ENCODE results near the gene RARA. TPM values are rescaled to one million over a fixed set of nuclear protein-coding genes. Genes with fewer than 3 reads are reported as not detected.

RARA gene
- total RNA-seq, 1 experiment from 2014 or later: 21.8 TPM

- ChIA-PET POLR2A (ENCODE audit: unreplicated experiment) (no interaction called here), CTCF (interaction anchor here (0.6 kb wide), 1 partner anchor 1681 kb away, joined by 3 read pairs; no protein-coding TSS in a partner anchor)
- no peak for DNase-seq
- no peak overlapping the region for H3K4me3 ChIP-seq
- H3K9me2 ChIP-seq (ENCODE audit: insufficient read depth): no peaks in the 10 kb centered on the region
- intact Hi-C loops (cut with micrococcal nuclease; ENCODE audit: unreplicated experiment): no loop called here
- peak overlapping the region; percentile 17 for H3K4me2 ChIP-seq
- H2AFZ ChIP-seq: no peak overlapping the region
- H3K27ac ChIP-seq: no peak overlapping the region
- H3K9me3 ChIP-seq (ENCODE audit: insufficient read depth, low read depth): no peaks in the 10 kb centered on the region
- TF ChIP-seq EZH2 (IDR thresholded peaks at IDR 0.05; ENCODE audit: low read depth): no peak
- TF ChIP-seq, protein P1, sequence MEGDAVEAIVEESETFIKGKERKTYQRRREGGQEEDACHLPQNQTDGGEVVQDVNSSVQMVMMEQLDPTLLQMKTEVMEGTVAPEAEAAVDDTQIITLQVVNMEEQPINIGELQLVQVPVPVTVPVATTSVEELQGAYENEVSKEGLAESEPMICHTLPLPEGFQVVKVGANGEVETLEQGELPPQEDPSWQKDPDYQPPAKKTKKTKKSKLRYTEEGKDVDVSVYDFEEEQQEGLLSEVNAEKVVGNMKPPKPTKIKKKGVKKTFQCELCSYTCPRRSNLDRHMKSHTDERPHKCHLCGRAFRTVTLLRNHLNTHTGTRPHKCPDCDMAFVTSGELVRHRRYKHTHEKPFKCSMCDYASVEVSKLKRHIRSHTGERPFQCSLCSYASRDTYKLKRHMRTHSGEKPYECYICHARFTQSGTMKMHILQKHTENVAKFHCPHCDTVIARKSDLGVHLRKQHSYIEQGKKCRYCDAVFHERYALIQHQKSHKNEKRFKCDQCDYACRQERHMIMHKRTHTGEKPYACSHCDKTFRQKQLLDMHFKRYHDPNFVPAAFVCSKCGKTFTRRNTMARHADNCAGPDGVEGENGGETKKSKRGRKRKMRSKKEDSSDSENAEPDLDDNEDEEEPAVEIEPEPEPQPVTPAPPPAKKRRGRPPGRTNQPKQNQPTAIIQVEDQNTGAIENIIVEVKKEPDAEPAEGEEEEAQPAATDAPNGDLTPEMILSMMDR (conservative IDR thresholded peaks at IDR 0.05): no peak
- H3F3A ChIP-seq (ENCODE audit: insufficient read depth, low read depth): peaks cover 6% of the 10 kb centered on the region; the same call in 1 of the 2 replicates
- H3K4me1 ChIP-seq (replicated peaks; ENCODE audit: insufficient read depth): peaks cover 36% of the 10 kb centered on the region
- H3K27me3 ChIP-seq (ENCODE audit: insufficient read depth, low read depth): no peaks in the 10 kb centered on the region
- peaks cover 7% of the 10 kb centered on the region; the same call in 1 of the 2 replicates for H4K20me1 ChIP-seq (ENCODE audit: insufficient read depth)
- BruUV-seq (replicated peaks): no TSS peak
- H3K79me2 ChIP-seq (ENCODE audit: low read depth): peaks cover 42% of the 10 kb centered on the region
- H3K36me3 ChIP-seq (ENCODE audit: low read depth): no peaks in the 10 kb centered on the region
These were observed 24.9 kb downstream of the RARA start for GRCh38 chr17:40333781-40334448.

DNA sequence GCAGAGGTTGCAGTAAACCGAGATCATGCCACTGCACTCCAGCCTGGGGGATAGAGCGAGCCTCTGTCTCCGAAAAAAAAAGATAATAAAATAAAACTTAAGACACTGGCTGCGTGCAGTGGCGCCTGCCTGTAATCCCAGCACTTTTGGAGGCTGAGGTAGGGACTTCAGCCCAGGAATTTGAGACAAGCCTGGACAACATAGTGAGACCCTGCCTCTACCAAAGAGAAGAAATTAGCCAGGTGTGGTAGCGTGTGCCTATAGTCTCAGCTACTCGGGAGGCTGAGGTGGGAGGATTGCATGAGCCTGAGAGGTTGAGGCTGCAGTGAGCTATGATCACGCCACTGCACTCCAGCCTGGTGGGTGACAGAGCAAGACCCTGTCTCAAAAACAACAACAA, 26.6 kb downstream of the RARA start:
- ChIA-PET CTCF (no interaction called here), POLR2A (ENCODE audit: unreplicated experiment) (interaction anchor here (0.7 kb wide), 1 partner anchor 678 kb away, joined by 5 read pairs; no protein-coding TSS in a partner anchor)
- no peaks in the 10 kb centered on the region for H3K9me3 ChIP-seq (ENCODE audit: insufficient read depth, low read depth)
- H3K4me1 ChIP-seq (replicated peaks; ENCODE audit: insufficient read depth): peaks cover 38% of the 10 kb centered on the region
- H3K79me2 ChIP-seq (ENCODE audit: low read depth): peaks cover 42% of the 10 kb centered on the region; the same call in 1 of the 2 replicates
- peak overlapping the region; percentile 17; the same call in 1 of the 2 replicates for H3K4me2 ChIP-seq
- no peak for TF ChIP-seq EZH2 (IDR thresholded peaks at IDR 0.05; ENCODE audit: low read depth)
- TF ChIP-seq, protein P1 (conservative IDR thresholded peaks at IDR 0.05): no peak
- no peak overlapping the region for H3K27ac ChIP-seq
- no peak overlapping the region for H2AFZ ChIP-seq
- no TSS peak for BruUV-seq (replicated peaks)
- H3F3A ChIP-seq (ENCODE audit: insufficient read depth, low read depth): peaks cover 16% of the 10 kb centered on the region
- H3K36me3 ChIP-seq (ENCODE audit: low read depth): no peaks in the 10 kb centered on the region
- peaks cover 6% of the 10 kb centered on the region; the same call in 1 of the 2 replicates for H4K20me1 ChIP-seq (ENCODE audit: insufficient read depth)
- DNase-seq: no peak
- intact Hi-C loops (cut with micrococcal nuclease; ENCODE audit: unreplicated experiment): no loop called here
- no peak overlapping the region for H3K4me3 ChIP-seq
- no peaks in the 10 kb centered on the region for H3K9me2 ChIP-seq (ENCODE audit: insufficient read depth)
- no peaks in the 10 kb centered on the region for H3K27me3 ChIP-seq (ENCODE audit: insufficient read depth, low read depth)

GRCh38 chr17:40337351-40337750, 28.4 kb downstream of the RARA start:
- H3K9me3 ChIP-seq (ENCODE audit: insufficient read depth, low read depth): no peaks in the 10 kb centered on the region
- peaks cover 43% of the 10 kb centered on the region for H3K79me2 ChIP-seq (ENCODE audit: low read depth)
- H4K20me1 ChIP-seq (ENCODE audit: insufficient read depth): 0 out of 2 replicates have a peak, but pooled peaks cover 4% of the 10 kb centered on the region
- peaks cover 33% of the 10 kb centered on the region for H3K4me1 ChIP-seq (replicated peaks; ENCODE audit: insufficient read depth)
- intact Hi-C loops (cut with micrococcal nuclease; ENCODE audit: unreplicated experiment): no loop called here
- H3K9me2 ChIP-seq (ENCODE audit: insufficient read depth): no peaks in the 10 kb centered on the region
- CTCF ChIA-PET: no interaction called here
- no peak overlapping the region for H2AFZ ChIP-seq
- POLR2A ChIA-PET (ENCODE audit: unreplicated experiment): no interaction called here
- no peak overlapping the region for H3K27ac ChIP-seq
- no peaks in the 10 kb centered on the region for H3K27me3 ChIP-seq (ENCODE audit: insufficient read depth, low read depth)
- H3F3A ChIP-seq (ENCODE audit: insufficient read depth, low read depth): peaks cover 25% of the 10 kb centered on the region
- no peak overlapping the region for H3K4me2 ChIP-seq
- BruUV-seq (replicated peaks): no TSS peak
- TF ChIP-seq, protein P1 (conservative IDR thresholded peaks at IDR 0.05): no peak
- no peak for TF ChIP-seq EZH2 (IDR thresholded peaks at IDR 0.05; ENCODE audit: low read depth)
- DNase-seq: no peak
- no peak overlapping the region for H3K4me3 ChIP-seq
- no peaks in the 10 kb centered on the region for H3K36me3 ChIP-seq (ENCODE audit: low read depth)

Measured in PC-9 (cell line).